T-helper 1 cell (primary cell): ENCODE measurements around the gene SPACDR.

Experiments
- DNase-seq, 5 donors: peaks; one replicate each; pipeline ENCODE4 v3.0.0-alpha.2; 2012 to 2020

Gene SPACDR

DNA sequence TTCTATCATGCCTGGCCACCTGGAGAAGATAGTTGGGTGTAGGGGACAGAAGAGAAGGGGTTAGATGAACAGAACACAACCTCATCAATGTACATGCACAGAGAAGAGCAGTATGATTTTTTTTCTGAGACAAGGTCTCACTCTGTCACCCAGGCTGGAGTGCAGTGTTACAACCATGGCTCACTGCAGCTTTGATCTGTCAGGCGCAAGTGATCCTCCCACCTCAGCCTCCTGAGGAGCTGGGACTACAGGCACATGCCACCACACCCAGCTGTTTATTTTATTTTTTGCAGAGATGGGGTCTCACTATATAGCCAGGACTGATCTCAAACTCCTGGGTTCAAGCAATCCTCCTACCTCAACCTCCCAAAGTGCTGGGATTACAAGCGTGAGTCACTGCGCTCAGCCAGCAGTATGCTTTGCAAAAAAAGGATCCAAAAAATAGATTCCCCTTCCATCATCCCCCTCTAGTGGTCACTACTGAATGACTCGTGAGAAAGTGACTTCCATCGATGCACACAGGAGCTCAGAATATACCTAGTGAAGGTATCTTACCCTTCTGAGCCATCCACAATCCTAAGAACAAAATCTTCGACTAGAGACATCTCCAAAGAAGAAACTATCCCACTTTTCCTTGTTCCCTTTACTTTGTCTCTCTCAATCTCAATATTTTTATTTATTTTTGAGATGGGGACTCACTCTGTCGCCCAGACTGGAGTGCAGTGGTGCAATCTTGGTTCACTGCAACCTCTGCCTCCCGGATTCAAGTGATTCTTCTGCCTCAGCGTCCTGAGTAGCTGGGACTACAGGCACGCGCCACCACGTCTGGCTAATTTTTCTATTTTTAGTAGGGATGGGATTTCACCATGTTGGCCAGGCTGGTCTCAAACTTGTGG lies 56.5 kb downstream of the SPACDR start:
- peak in 3 of 5 donors; percentile 11 to 61 (median 31) for DNase-seq

DNA sequence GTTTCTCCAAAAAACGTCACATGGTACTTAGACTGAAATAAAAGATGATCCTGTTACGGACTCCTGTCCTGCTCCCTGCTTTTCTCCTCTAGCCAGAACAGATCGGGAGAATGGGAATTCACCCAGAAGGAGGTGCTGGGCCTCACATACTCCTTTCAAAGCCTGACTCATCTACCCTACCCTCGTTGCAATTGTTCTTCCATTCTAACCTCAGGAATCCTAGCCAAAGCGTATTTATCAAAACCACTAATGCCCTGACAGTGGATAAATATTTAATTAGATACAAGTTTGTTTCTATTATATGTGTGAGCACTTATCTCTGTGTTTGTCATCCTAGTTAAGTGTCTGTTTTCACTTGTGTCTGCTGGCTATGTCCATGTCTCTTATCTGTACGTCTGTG lies 57.3 kb downstream of the SPACDR start:
- DNase-seq: no peak
